HG03558 (cell line): Measurements from ENCODE around the gene WASF2.
"Not testable (repeated sequence)": the region's sequence is repeated elsewhere in the genome, so short reads cannot be mapped to it uniquely, and the experiment has no call there.

ENCODE experiments used
- ATAC-seq: cut with Tn5 transposase; IDR thresholded peaks from one replicate; pipeline ENCODE4 v1.9.1; 2021; ENCODE audit warnings: moderate number of reproducible peaks; ENCODE audit not compliant: unreplicated experiment; ENCODE audit errors: extremely low read depth

WASF2 gene

GRCh38 chr1:27464926-27465647 is 24.9 kb downstream of the WASF2 start:
- no peak for ATAC-seq

GRCh38 chr1:27463916-27464315 is 26.1 kb downstream of the WASF2 start:
- not testable (repeated sequence) for ATAC-seq

DNA sequence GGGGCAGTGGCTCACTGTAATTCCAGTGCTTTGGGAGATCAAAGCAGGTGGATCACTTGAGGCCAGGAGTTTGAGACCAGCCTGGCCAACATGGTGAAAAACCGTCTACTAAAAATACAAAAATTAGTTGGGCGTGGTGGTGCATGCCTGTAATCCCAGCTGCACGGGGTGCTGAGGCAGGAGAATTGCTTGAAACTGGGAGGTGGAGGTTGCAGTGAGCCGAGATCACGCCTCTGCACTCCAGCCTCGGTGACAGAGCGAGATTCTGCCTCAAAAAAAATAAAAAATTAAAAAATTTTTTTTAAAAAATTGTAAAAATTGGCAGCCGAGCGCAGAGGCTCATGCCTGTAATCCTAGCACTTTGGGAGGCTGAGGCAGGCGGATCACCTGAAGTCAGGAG is 31.4 kb downstream of the WASF2 start:
- ATAC-seq, result not testable (repeated sequence)

DNA sequence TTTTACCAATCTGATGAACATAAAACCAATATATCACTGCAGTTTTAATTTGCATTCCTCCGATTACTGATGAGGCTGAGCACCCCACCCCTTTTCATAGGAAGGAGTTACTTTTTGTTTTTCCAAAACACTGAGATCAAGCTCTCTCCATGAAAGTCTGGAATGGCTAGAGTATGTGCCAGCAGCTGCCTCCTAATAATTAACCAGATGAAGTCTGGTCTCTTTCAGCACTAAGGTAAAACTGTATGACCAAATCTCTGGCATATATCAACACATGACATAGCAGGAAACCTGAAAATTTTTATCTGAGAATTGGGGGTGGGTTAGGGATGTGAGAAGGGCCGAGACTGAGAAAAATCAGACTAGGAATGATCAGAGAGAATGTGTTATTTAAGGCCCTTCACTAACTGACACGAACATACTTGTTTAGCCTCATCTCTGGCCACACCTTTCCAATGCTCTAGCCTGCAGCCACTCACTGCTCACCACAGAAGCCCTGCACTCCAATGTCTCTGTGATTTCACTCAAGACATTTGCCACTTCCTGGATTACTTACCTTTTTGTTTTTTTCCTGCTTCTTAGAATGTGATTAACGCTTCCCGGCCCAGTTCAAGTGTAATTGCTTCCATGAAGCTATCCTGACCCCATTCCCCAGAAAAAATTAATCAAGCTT is 34.7 kb downstream of the WASF2 start:
- ATAC-seq, result no peak

- no peak for ATAC-seq
Measured at GRCh38 chr1:27454610-27455009, 35.4 kb downstream of the WASF2 start.

DNA sequence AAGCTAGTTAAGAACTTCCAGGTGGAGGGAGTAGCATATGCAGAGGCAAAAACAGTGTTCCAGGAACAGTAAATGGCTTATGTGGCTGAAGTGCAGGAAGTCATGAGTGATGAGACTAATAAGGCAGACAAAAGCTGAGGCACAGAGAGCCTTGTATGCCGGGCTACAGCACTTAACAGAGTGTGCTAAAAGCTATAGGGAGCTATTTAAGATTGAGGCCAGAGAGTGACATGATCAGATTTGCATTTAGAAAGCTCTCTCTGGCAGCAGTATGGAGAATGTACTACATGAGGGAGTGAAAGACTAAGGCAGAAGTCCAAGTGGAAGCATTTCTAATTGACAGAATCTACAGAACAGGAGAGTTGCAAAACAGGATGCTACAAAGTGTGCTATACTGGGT is 38.6 kb downstream of the WASF2 start:
- ATAC-seq, result no peak

DNA sequence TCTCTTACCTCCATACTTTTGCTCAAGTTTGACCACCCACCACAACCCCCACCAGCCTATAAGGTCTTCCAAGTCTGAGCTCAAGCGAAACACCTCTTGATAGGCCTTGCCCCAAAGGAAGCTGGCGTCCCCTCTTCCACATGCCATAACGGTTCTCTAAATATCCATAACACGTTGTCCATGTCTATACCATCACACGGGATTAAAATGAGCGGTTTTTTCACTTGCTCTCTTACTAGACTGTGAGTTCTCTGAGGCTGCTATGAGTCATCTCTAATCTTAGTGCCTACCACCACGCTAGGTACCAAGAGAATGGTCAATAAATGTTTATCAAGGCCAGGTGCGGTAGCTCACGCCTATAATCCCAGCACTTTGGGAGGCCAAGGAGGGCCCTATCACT is 41.0 kb downstream of the WASF2 start:
- no peak for ATAC-seq

DNA sequence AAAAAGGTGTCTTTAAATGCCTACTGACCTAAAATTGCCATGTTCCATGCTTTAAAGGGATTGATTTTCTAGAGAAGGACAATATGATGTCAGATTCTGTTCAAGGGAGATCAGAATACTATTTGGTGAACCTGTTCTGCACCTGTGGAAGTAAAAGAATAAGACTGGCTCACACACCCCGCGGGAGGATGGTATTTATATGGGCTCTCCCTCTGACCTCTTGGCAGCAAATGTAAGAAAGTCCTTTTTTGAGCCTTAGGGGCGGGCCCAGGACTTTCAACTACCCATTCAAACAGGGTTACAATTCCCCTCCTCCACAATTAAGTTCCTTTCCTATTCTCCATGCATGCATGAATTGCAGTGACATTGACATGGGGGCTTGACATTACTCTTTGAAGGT is 42.1 kb downstream of the WASF2 start:
- ATAC-seq, result no peak

DNA sequence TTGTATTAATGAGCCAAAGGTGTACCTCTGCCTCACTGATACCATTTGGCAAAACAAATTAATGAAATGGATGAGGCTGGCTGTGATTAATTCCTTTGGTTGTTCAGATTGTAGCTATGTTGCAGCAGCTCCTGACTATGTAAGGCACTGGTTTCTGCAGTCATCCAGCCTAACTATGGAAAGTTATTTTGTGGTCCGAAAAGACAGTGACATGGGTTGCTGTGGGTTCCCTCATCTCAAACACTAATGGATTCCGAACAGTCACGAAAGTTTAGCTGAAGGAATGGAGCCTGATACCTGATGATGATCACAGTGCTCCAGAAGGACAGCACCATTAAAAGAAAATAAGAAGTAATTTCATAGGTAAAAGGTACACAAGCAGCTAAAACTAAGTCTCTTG is 42.6 kb downstream of the WASF2 start:
- ATAC-seq, result no peak

DNA sequence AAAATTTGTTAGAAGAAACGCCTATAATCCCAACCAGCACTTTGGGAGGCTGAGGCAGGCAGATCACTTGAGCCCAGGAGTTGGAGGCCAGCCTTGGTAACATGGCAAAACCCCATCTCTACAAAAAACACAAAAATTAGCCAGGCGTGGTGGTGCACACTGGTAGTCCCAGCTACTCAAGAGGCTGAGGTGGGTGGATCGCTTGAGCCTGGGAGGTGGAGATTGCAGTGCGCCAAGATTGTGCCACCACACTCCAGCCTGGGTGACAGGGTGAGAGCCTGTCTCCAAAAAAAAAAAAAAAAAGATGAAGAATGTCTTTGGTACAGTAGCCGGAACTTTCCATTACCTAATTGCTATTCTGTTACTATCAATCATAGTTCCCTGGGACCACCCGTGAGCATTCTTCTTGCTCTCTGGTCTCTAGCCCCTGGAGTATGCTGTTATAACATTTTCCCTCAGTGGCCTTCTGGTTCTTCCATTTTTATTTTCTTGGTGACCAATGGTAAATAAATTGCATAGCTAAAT is 43.4 kb downstream of the WASF2 start:
- no peak for ATAC-seq

GRCh38 chr1:27445177-27445936 is 44.6 kb downstream of the WASF2 start:
- ATAC-seq, result no peak

- no peak for ATAC-seq
Measured at GRCh38 chr1:27444632-27445031, 45.3 kb downstream of the WASF2 start.

- no peak for ATAC-seq
Measured at GRCh38 chr1:27439150-27439549, 50.8 kb downstream of the WASF2 start.

GRCh38 chr1:27438621-27439061 is 51.3 kb downstream of the WASF2 start:
- ATAC-seq, result no peak

GRCh38 chr1:27436204-27437159 is 53.5 kb downstream of the WASF2 start:
- no peak for ATAC-seq

GRCh38 chr1:27435566-27436203 is 54.3 kb downstream of the WASF2 start:
- no peak for ATAC-seq

DNA sequence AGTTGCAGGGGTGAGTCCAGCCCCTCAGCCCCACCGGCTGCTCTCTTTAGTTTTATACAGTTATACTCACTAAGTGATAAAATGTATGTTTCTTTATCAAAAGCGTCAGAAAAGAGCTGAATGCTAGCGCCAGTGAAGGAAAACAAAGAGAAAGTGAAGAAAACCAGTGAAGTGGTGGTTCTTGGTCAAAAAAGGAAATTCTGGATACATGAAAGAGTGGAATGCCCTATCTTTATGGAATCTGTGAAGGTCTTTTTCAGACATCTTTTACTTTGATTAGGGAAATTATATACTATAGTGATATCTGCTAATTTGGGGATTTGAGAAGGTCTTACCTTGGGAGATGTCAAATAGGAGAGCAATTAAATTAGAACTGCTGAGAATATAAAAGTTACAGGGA is 56.3 kb downstream of the WASF2 start:
- ATAC-seq, result no peak

DNA sequence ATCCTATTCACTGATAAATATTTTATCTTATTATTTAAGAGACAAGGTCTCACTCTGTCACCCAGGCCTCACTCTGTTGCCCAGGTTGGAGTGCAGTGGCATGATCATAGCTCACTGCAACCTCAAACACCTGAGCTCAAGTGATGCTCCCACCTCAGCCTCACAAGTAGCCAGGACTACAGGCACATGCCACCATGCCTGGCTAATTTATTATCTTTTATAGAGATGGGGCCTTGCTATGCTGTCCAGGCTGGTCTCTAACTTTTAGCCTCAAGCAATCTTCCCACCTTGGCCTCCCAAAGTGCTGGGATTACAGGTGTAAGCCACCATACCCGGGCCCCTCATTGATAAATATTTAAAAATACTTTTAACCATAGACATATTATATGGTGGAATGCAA is 57.2 kb downstream of the WASF2 start:
- ATAC-seq, result not testable (repeated sequence)

DNA sequence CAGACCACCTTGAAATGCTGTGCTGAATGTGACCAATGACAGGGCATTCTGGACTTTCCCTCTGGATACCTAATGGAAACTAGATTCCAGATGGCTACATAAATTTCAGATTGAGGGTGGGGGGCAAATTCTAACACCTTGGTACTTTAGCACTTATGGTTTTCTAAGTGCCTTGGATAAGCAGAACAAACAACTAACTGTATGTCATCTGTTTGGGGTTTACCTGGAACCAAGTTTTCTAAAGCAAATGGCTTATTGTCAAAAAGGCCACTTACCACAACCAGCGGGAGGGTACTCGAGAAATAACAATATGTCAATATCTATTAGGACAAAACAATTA is 58.4 kb downstream of the WASF2 start:
- no peak for ATAC-seq
